Daoy (cell line): ENCODE results near the gene KRTAP25-1. TPM values are rescaled to one million over a fixed set of nuclear protein-coding genes. Genes with fewer than 3 reads are reported as not detected.

Source experiments
- DNase-seq: peaks from one replicate; pipeline ENCODE4 v3.0.0-alpha.2; 2015; ENCODE audit warnings: low read depth
- total RNA-seq: library from RNA; depleted of rRNA; stranded (reverse); fragments of >200 nt; shearing (Covaris generic); gene quantifications from 2 replicates; pipeline ENCODE4 v1.2.3, GENCODE V29; 2014; rRNA removed

KRTAP25-1 gene
- total RNA-seq = not detected in 2 replicates

- no peak for DNase-seq
Observed at GRCh38 chr21:30289215-30289614, at the start of gene KRTAP25-1. Gene KRTAP25-1, minus strand, starts transcription at chr21:30289514. Its CDS starts 24 bp downstream, at chr21:30289490.

GRCh38 chr21:30338717-30339116 lies 49.4 kb upstream of the KRTAP25-1 start:
- no peak for DNase-seq

GRCh38 chr21:30337772-30338171 lies 48.5 kb upstream of the KRTAP25-1 start:
- no peak for DNase-seq

- DNase-seq = no peak
Observed at GRCh38 chr21:30337276-30337744, 48.0 kb upstream of the KRTAP25-1 start, which contains the start of gene KRTAP27-1. Gene KRTAP27-1, minus strand, starts transcription at chr21:30337694. Its CDS starts 26 bp downstream, at chr21:30337668.

- no peak for DNase-seq
Observed at GRCh38 chr21:30336596-30336995, 47.3 kb upstream of the KRTAP25-1 start.

GRCh38 chr21:30333736-30334135 lies 44.4 kb upstream of the KRTAP25-1 start:
- no peak for DNase-seq

GRCh38 chr21:30332681-30333080 lies 43.4 kb upstream of the KRTAP25-1 start:
- DNase-seq = no peak

- DNase-seq = peak; percentile 53
Observed at GRCh38 chr21:30329203-30329875, 40.0 kb upstream of the KRTAP25-1 start.

- no peak for DNase-seq
Observed at GRCh38 chr21:30326390-30326789, 37.1 kb upstream of the KRTAP25-1 start.

GRCh38 chr21:30320215-30320614 lies 30.9 kb upstream of the KRTAP25-1 start, which contains the start of gene KRTAP26-1:
Gene KRTAP26-1, minus strand, starts transcription at chr21:30320315. Its CDS starts 280 bp downstream, at chr21:30320035.
- no peak for DNase-seq

GRCh38 chr21:30315701-30316100 lies 26.4 kb upstream of the KRTAP25-1 start:
- no peak for DNase-seq

GRCh38 chr21:30306884-30307283 lies 17.6 kb upstream of the KRTAP25-1 start:
- no peak for DNase-seq

GRCh38 chr21:30305136-30305535 lies 15.8 kb upstream of the KRTAP25-1 start:
- DNase-seq = no peak

- no peak for DNase-seq
Observed at GRCh38 chr21:30282850-30283249, 6.5 kb downstream of the KRTAP25-1 start, which contains the start of gene KRTAP24-1. Gene KRTAP24-1, minus strand, starts transcription at chr21:30282950. Its CDS starts 18 bp downstream, at chr21:30282932.

- no peak for DNase-seq
Observed at GRCh38 chr21:30271611-30272010, 17.7 kb downstream of the KRTAP25-1 start.

GRCh38 chr21:30271156-30271555 lies 18.2 kb downstream of the KRTAP25-1 start:
- DNase-seq = no peak

- no peak for DNase-seq
Observed at GRCh38 chr21:30269803-30270530, 19.3 kb downstream of the KRTAP25-1 start.

GRCh38 chr21:30268608-30269197 lies 20.6 kb downstream of the KRTAP25-1 start:
- peak; percentile 42 for DNase-seq

GRCh38 chr21:30257773-30258172 lies 31.5 kb downstream of the KRTAP25-1 start:
- DNase-seq = peak; percentile 37

GRCh38 chr21:30256100-30256499 lies 33.2 kb downstream of the KRTAP25-1 start:
- DNase-seq = peak; percentile 61

- no peak for DNase-seq
Observed at GRCh38 chr21:30255679-30256078, 33.6 kb downstream of the KRTAP25-1 start.

GRCh38 chr21:30251781-30252180 lies 37.5 kb downstream of the KRTAP25-1 start:
- DNase-seq = no peak
